HL-60 (cell line): ENCODE measurements around the gene TMEM204.

Experiments
- DNase-seq, 2 experiments: peaks; one replicate each; pipeline ENCODE4 v3.0.0-alpha.2; 2010 to 2020; ENCODE audit warnings: low read depth in 1 of 2, low spot score in 1 of 2
- H3K27ac ChIP-seq: fragments of 250-450 bp; sonication (Bioruptor Pico); replicated peaks from 2 replicates; pipeline ENCODE4 v1.5.1; 2020; ENCODE audit warnings: mild to moderate bottlenecking, moderate library complexity
- H3K27me3 ChIP-seq: fragments of 250-450 bp; sonication (Bioruptor Pico); 2 replicates; pipeline ENCODE4 v1.5.1; 2021; ENCODE audit warnings: mild to moderate bottlenecking, moderate library complexity; ENCODE audit not compliant: insufficient read depth, poor library complexity, severe bottlenecking
- H3K4me3 ChIP-seq: replicated peaks from 2 replicates; pipeline ENCODE4 v1.5.1; 2011; ENCODE audit warnings: mild to moderate bottlenecking, control low read depth, low read length; ENCODE audit not compliant: insufficient read depth
- CTCF ChIP-seq: IDR thresholded peaks from one replicate; pipeline ENCODE4 v1.5.1; 2011; ENCODE audit warnings: low read length, control low read depth, inconsistent platforms; ENCODE audit not compliant: insufficient read depth
- GABPA ChIP-seq: IDR thresholded peaks from 2 replicates; pipeline ENCODE4 v1.6.1; 2012; ENCODE audit warnings: low read depth
- POLR2AphosphoS5 ChIP-seq: IDR thresholded peaks from 2 replicates; pipeline ENCODE4 v1.6.1; 2012; ENCODE audit warnings: low read depth
- REST ChIP-seq: IDR thresholded peaks from 2 replicates; pipeline ENCODE4 v1.6.1; 2012; ENCODE audit warnings: low read depth; ENCODE audit not compliant: insufficient replicate concordance
- SPI1 ChIP-seq: IDR thresholded peaks from 2 replicates; pipeline ENCODE4 v1.6.1; 2012; ENCODE audit warnings: low read depth, mild to moderate bottlenecking, borderline replicate concordance

TMEM204 gene

GRCh38 chr16:1526608-1527555 is 6.6 kb upstream of the TMEM204 start:
- H3K4me3 ChIP-seq, result no peak overlapping the region
- no peaks in the 10 kb centered on the region for H3K27me3 ChIP-seq
- H3K27ac ChIP-seq, result no peak overlapping the region
- DNase-seq, result no peak
- no peak for TF ChIP-seq GABPA
- TF ChIP-seq CTCF, result no peak
- TF ChIP-seq REST, result no peak
- no peak for TF ChIP-seq POLR2AphosphoS5
- no peak for TF ChIP-seq SPI1

- Histone ChIP-seq H3K27me3 (no peaks in the 10 kb centered on the region), H3K27ac (no peak overlapping the region), H3K4me3 (no peak overlapping the region)
- DNase-seq, result no peak
- no peak for TF ChIP-seq SPI1
- TF ChIP-seq REST, result no peak
- no peak for TF ChIP-seq GABPA
- no peak for TF ChIP-seq POLR2AphosphoS5
- TF ChIP-seq CTCF, result no peak
These were observed 5.3 kb upstream of the TMEM204 start for GRCh38 chr16:1527836-1528811.

GRCh38 chr16:1528921-1529537 is 4.4 kb upstream of the TMEM204 start:
- TF ChIP-seq GABPA (no peak), CTCF (no peak), SPI1 (no peak), POLR2AphosphoS5 (no peak), REST (no peak)
- Histone ChIP-seq H3K27me3 (no peaks in the 10 kb centered on the region), H3K27ac (no peak overlapping the region), H3K4me3 (no peak overlapping the region)
- DNase-seq, result no peak
